ENCODE results near the gene FCER2. TPM values are rescaled to one million over a fixed set of nuclear protein-coding genes. Genes with fewer than 3 reads are reported as not detected.

FCER2 gene
- polyA plus RNA-seq, 1 experiment = not detected

- Histone ChIP-seq H3K4me3 (ENCODE audit: low read depth, low read length) (no peak overlapping the region), H3K27me3 (ENCODE audit: control insufficient read depth, insufficient read depth, low read length) (peaks cover 2% of the 10 kb centered on the region; the same call in 1 of the 2 replicates), H3K36me3 (ENCODE audit: control insufficient read depth, insufficient read depth, low read length) (no peaks in the 10 kb centered on the region)
- POLR2A ChIA-PET = no interaction called here
- TF ChIP-seq CTCF (IDR thresholded peaks at IDR 0.05; ENCODE audit: insufficient read depth, low read depth, low read length) = no peak
- CTCF ChIA-PET = interaction anchor here (0.7 to 2.5 kb wide), 5 partner anchors 9 to 16 kb away, joined by 3 to 8 read pairs (median 4); partner anchors contain the start of gene TRAPPC5
- no peak for DNase-seq (ENCODE audit: low read depth)
These were observed 36.9 kb downstream of the FCER2 start for GRCh38 chr19:7665076-7665475.

GRCh38 chr19:7663706-7664105 lies 38.2 kb downstream of the FCER2 start:
- no peak for DNase-seq (ENCODE audit: low read depth)
- TF ChIP-seq CTCF (IDR thresholded peaks at IDR 0.05; ENCODE audit: insufficient read depth, low read depth, low read length) = no peak
- Histone ChIP-seq H3K36me3 (ENCODE audit: control insufficient read depth, insufficient read depth, low read length) (no peaks in the 10 kb centered on the region), H3K27me3 (ENCODE audit: control insufficient read depth, insufficient read depth, low read length) (no peaks in the 10 kb centered on the region; the same call in 1 of the 2 replicates), H3K4me3 (ENCODE audit: low read depth, low read length) (no peak overlapping the region)
- CTCF ChIA-PET = interaction anchor here (0.9 to 2.5 kb wide), 3 partner anchors 10 to 17 kb away, joined by 5 to 8 read pairs (median 7); partner anchors contain the start of gene TRAPPC5
- POLR2A ChIA-PET = no interaction called here

DNA sequence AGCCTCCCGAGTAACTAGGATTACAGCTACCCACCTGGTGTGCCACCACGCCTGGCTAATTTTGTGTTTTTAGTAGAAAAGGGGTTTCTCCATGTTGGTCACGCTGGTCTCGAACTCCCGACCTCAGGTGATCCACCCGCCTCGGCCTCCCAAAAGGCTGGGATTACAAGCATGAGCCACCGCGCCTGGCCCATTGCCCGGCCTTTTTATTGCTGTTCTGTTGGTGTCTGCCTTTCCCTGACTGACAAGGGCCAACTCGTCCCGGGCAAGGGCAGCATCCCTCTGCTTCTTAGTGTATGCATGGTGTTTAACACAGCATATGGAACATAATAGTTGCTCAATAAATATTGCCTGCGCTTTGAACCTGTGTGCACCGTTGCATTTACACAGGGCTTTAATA lies 39.3 kb downstream of the FCER2 start:
- Histone ChIP-seq H3K4me3 (ENCODE audit: low read depth, low read length) (no peak overlapping the region), H3K27me3 (ENCODE audit: control insufficient read depth, insufficient read depth, low read length) (no peaks in the 10 kb centered on the region; the same call in 1 of the 2 replicates), H3K36me3 (ENCODE audit: control insufficient read depth, insufficient read depth, low read length) (no peaks in the 10 kb centered on the region)
- ChIA-PET CTCF (interaction anchor here (2.5 kb wide), 1 partner anchor 9 kb away, joined by 7 read pairs; no protein-coding TSS in a partner anchor), POLR2A (no interaction called here)
- TF ChIP-seq CTCF (IDR thresholded peaks at IDR 0.05; ENCODE audit: insufficient read depth, low read depth, low read length) = no peak
- DNase-seq (ENCODE audit: low read depth) = no peak

- Histone ChIP-seq H3K27me3 (ENCODE audit: control insufficient read depth, insufficient read depth, low read length) (no peaks in the 10 kb centered on the region; the same call in 1 of the 2 replicates), H3K4me3 (ENCODE audit: low read depth, low read length) (no peak overlapping the region), H3K36me3 (ENCODE audit: control insufficient read depth, insufficient read depth, low read length) (no peaks in the 10 kb centered on the region)
- ChIA-PET POLR2A (no interaction called here), CTCF (interaction anchor here (0.6 to 2.3 kb wide), 4 partner anchors 10 to 137 kb away, joined by 3 to 12 read pairs (median 6); partner anchors contain the start of gene TRAPPC5)
- DNase-seq (ENCODE audit: low read depth) = no peak
- no peak for TF ChIP-seq CTCF (IDR thresholded peaks at IDR 0.05; ENCODE audit: insufficient read depth, low read depth, low read length)
These were observed 40.0 kb downstream of the FCER2 start for GRCh38 chr19:7661744-7662538.

GRCh38 chr19:7658219-7658686 lies 43.7 kb downstream of the FCER2 start:
- TF ChIP-seq CTCF (IDR thresholded peaks at IDR 0.05; ENCODE audit: insufficient read depth, low read depth, low read length) = no peak
- DNase-seq (ENCODE audit: low read depth) = no peak
- ChIA-PET CTCF (interaction anchor here (1.0 to 11.0 kb wide), 3 partner anchors 22 to 304 kb away, joined by 4 to 91 read pairs (median 6); partner anchors contain the start of gene TRAPPC5), POLR2A (no interaction called here)
- Histone ChIP-seq H3K36me3 (ENCODE audit: control insufficient read depth, insufficient read depth, low read length) (no peaks in the 10 kb centered on the region), H3K4me3 (ENCODE audit: low read depth, low read length) (no peak overlapping the region), H3K27me3 (ENCODE audit: control insufficient read depth, insufficient read depth, low read length) (no peaks in the 10 kb centered on the region; the same call in 1 of the 2 replicates)
